ENCODE measurements around the gene SYNE3.

GRCh38 chr14:95564060-95564459 is 47.6 kb upstream of the SYNE3 start:
- TF ChIP-seq REST (IDR thresholded peaks at IDR 0.05; ENCODE audit: insufficient read depth in 1 of 2, low read depth in 2 of 2, low read length in 1 of 2) (no peak), CTCF (IDR thresholded peaks at IDR 0.05) (no peak), POLR2AphosphoS5 (IDR thresholded peaks at IDR 0.05; ENCODE audit: low read depth, low read length) (no peak)
